ENCODE measurements around the gene TSSC4.

Gene TSSC4

DNA sequence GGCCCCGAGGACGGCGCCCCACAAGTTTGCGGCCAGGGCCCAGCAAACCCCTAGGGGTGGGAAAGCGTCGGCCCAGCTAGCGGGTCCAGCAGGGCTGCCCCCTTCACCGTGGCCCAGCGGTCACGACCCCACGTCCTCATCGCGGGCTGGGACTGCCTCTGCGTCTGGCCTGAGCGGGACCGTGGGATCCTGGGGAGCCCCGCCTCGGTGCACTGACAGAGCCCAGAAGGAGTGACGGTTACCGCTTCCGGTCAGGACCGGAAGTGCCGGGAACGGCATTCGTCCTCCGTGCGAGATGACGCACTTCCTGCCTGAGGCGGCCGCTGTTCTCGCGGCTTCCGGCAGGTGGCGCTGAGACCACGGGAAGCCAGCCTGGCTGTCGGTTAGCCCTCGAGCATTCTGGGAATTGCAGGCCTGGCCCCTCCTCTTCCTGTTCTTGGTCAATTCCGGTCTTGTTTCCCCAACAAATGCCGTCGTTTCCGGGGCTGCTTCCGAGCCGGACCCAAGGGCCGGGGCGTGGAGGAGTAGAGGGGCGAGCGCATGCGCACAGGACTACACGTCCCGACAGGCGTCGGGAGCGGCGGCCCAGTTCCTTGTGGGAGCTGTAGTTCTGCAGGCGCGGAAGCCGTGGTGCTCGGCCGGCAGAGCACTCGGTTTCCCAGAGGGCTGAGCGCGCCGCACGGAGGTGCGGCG is at the start of gene TSSC4:
TSSC4 (plus strand) TSS at position 682 of the 693 bp plus-strand sequence. CDS start 1,884 bp downstream, outside the sequence.
- TF ChIP-seq TAF1 (IDR thresholded peaks at IDR 0.05; ENCODE audit: low read depth), result peak; percentile 87
- peak; percentile 66 for TF ChIP-seq RAD21 (IDR thresholded peaks at IDR 0.05; ENCODE audit: low read depth)
- TF ChIP-seq CREB1 (IDR thresholded peaks at IDR 0.05; ENCODE audit: low read depth), result peak; percentile 77; the same call in 1 of the 2 replicates
- TF ChIP-seq TCF12 (IDR thresholded peaks at IDR 0.05; ENCODE audit: low read depth), result peak; percentile 70; the same call in 1 of the 2 replicates
- no peak for TF ChIP-seq CEBPB (IDR thresholded peaks at IDR 0.05)
- no peak; the same call in 1 of the 2 replicates for TF ChIP-seq FOXM1 (IDR thresholded peaks at IDR 0.05; ENCODE audit: borderline replicate concordance, low read depth)

DNA sequence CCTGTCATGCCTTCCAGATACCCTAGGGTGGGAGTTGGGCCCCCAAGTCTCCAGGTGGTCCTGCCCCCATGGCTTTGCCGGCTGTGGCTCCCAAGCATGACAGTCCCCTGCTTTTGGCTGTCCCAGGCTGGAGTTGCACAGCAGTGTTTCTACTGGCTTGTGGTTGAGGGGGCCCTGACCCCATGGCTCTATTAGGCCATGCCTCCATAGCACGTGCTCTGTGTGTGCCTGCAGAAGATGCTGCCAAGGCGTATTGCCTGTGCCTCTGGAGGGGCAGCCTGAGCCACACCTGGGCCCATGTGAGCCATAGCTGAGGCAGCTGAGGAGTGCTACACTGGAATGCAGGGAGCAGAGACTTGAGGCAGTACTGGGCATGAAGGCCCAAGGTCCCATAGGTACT is 48.8 kb upstream of the TSSC4 start:
- TF ChIP-seq ZBTB7A (IDR thresholded peaks at IDR 0.05; ENCODE audit: low read depth), result no peak
- TF ChIP-seq RAD21 (IDR thresholded peaks at IDR 0.05; ENCODE audit: low read depth), result no peak
- no peak for TF ChIP-seq REST (IDR thresholded peaks at IDR 0.05; ENCODE audit: low read depth)
- TF ChIP-seq YY1 (IDR thresholded peaks at IDR 0.05; ENCODE audit: low read depth), result no peak
- no peak for TF ChIP-seq NFIC (IDR thresholded peaks at IDR 0.05)
- TF ChIP-seq TAF1 (IDR thresholded peaks at IDR 0.05; ENCODE audit: low read depth), result no peak
- TF ChIP-seq TCF12 (IDR thresholded peaks at IDR 0.05; ENCODE audit: low read depth), result no peak
- no peak for TF ChIP-seq FOXM1 (IDR thresholded peaks at IDR 0.05; ENCODE audit: borderline replicate concordance, low read depth)
- no peak for TF ChIP-seq CEBPB (IDR thresholded peaks at IDR 0.05)
- TF ChIP-seq, protein P1, sequence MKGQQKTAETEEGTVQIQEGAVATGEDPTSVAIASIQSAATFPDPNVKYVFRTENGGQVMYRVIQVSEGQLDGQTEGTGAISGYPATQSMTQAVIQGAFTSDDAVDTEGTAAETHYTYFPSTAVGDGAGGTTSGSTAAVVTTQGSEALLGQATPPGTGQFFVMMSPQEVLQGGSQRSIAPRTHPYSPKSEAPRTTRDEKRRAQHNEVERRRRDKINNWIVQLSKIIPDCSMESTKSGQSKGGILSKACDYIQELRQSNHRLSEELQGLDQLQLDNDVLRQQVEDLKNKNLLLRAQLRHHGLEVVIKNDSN (IDR thresholded peaks at IDR 0.05), result no peak
- TF ChIP-seq TEAD4 (IDR thresholded peaks at IDR 0.05), result no peak
- no peak for TF ChIP-seq CREB1 (IDR thresholded peaks at IDR 0.05; ENCODE audit: low read depth)
- no peak for TF ChIP-seq EGR1 (IDR thresholded peaks at IDR 0.05)
- TF ChIP-seq EP300 (IDR thresholded peaks at IDR 0.05; ENCODE audit: borderline replicate concordance), result no peak

- TF ChIP-seq RAD21 (IDR thresholded peaks at IDR 0.05; ENCODE audit: low read depth) (no peak), NFIC (IDR thresholded peaks at IDR 0.05) (no peak), YY1 (IDR thresholded peaks at IDR 0.05; ENCODE audit: low read depth) (no peak), EGR1 (IDR thresholded peaks at IDR 0.05) (no peak), TEAD4 (IDR thresholded peaks at IDR 0.05) (no peak), REST (IDR thresholded peaks at IDR 0.05; ENCODE audit: low read depth) (no peak), FOXM1 (IDR thresholded peaks at IDR 0.05; ENCODE audit: borderline replicate concordance, low read depth) (no peak), TCF12 (IDR thresholded peaks at IDR 0.05; ENCODE audit: low read depth) (no peak), CREB1 (IDR thresholded peaks at IDR 0.05; ENCODE audit: low read depth) (no peak), EP300 (IDR thresholded peaks at IDR 0.05; ENCODE audit: borderline replicate concordance) (no peak), ZBTB7A (IDR thresholded peaks at IDR 0.05; ENCODE audit: low read depth) (no peak), TAF1 (IDR thresholded peaks at IDR 0.05; ENCODE audit: low read depth) (no peak), CEBPB (IDR thresholded peaks at IDR 0.05) (no peak)
- TF ChIP-seq, protein P1 (IDR thresholded peaks at IDR 0.05), result no peak
- TF ChIP-seq, protein P2, sequence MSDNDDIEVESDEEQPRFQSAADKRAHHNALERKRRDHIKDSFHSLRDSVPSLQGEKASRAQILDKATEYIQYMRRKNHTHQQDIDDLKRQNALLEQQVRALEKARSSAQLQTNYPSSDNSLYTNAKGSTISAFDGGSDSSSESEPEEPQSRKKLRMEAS (IDR thresholded peaks at IDR 0.05), result no peak
Measured at GRCh38 chr11:2352420-2352819, 48.1 kb upstream of the TSSC4 start.

DNA sequence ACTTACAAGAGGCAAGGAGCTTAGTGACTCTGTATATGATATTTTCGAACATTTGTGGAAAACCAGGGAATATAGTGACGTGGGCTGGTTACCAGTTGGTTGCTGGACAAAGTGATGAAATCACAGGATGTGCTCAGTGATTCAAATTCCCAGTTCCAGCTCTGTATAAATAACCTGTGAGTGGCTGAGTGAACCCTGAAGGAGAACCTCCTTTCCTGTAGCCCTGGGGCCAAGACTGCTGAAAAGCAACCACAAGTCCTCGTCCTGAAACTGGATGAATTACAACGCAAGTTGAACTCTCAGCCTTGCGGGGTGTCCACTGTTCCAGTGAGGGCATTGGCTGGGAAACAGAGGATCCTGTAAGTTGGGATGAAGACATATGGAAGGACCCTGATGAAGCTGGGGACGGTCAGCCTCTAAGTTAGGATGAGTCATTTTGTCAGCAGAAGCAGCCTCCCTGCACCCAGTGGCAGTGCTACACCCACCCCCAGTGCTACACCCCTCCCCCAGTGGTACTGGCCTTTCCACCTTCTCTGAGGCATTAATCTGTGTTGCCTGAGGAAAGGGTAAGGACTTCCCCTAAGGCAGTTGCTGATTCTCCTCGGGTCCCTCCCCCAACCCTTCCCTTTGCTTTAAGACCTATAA is 45.4 kb upstream of the TSSC4 start:
- TF ChIP-seq, protein P2 (IDR thresholded peaks at IDR 0.05), result no peak
- no peak for TF ChIP-seq TEAD4 (IDR thresholded peaks at IDR 0.05)
- no peak for TF ChIP-seq TCF12 (IDR thresholded peaks at IDR 0.05; ENCODE audit: low read depth)
- no peak for TF ChIP-seq CREB1 (IDR thresholded peaks at IDR 0.05; ENCODE audit: low read depth)

DNA sequence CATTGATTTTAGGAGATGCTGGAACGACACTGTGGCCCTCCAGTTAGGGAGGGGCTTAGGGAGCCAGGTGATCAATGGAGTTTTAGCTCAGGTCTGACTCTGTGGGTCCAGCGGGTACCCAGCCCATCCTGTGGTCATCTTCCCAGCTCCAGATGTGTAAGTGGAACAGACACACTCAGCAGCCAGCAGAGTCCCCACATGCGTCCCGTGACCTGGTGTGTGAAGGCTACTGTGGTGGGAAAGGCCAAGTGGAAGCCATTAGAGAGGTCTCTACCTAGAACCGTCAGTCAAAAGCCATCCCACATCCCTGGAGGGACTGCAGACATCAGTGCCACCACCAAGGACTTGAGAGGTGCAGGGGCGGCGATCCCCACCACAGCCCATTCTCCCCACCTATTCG is 43.3 kb upstream of the TSSC4 start:
- TF ChIP-seq NFIC (IDR thresholded peaks at IDR 0.05) (no peak), EGR1 (IDR thresholded peaks at IDR 0.05) (no peak), TEAD4 (IDR thresholded peaks at IDR 0.05) (no peak), REST (IDR thresholded peaks at IDR 0.05; ENCODE audit: low read depth) (no peak), TAF1 (IDR thresholded peaks at IDR 0.05; ENCODE audit: low read depth) (no peak), EP300 (IDR thresholded peaks at IDR 0.05; ENCODE audit: borderline replicate concordance) (no peak), TCF12 (IDR thresholded peaks at IDR 0.05; ENCODE audit: low read depth) (no peak), FOXM1 (IDR thresholded peaks at IDR 0.05; ENCODE audit: borderline replicate concordance, low read depth) (no peak), ZBTB7A (IDR thresholded peaks at IDR 0.05; ENCODE audit: low read depth) (no peak), CEBPB (IDR thresholded peaks at IDR 0.05) (no peak), YY1 (IDR thresholded peaks at IDR 0.05; ENCODE audit: low read depth) (no peak), CREB1 (IDR thresholded peaks at IDR 0.05; ENCODE audit: low read depth) (no peak), RAD21 (IDR thresholded peaks at IDR 0.05; ENCODE audit: low read depth) (no peak)
- TF ChIP-seq, protein P2 (IDR thresholded peaks at IDR 0.05), result no peak
- TF ChIP-seq, protein P1 (IDR thresholded peaks at IDR 0.05), result no peak
